ENCODE data around the gene SHTN1. TPM values are rescaled to one million over a fixed set of nuclear protein-coding genes. Genes with fewer than 3 reads are reported as not detected.

Gene SHTN1
- total RNA-seq, 6 donors from 2014 or later: 32.3 to 67.9 (median 37.2) TPM

DNA sequence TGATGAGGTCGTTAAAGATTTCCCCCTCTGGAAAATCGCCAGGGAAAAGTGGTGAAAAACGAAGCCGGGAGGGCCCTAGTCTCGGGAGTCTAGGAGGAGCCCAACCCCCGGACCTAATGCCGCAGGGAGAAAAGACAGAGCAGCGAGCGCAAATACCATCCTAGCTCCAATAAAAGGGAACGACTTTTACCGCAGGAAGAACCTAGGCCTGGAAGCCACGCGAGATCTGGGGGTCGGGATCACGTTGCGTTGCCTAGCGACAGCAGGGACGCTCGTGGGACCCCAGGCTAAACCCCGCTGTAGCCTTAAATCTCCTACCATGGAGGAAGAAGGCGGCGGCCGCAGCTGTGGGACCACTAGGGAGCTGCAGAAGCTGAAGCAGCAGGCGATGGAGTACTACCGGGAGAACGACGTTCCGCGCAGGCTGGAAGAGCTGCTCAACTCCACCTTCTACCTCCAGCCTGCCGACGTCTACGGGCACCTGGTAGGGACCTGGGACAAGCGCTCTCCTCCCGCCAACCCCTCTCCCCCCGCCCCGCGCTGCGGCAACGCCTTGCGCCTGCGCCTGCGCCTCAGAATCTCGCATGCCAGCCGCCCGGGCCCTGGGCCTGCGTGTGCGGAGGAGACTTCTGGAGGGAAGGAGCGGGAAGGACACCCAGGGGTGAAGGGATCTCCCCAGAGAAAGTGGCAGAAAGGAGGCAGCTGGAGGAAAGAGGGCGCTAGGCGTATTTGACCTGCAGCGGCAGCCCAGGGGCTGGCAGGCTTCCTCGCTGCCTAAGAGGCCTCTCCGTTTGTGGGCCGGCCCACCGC is 155.5 kb downstream of the SHTN1 start, which contains the start of gene ENO4:
ENO4 (plus strand) TSS at position 252 of the 810 bp plus-strand sequence; CDS start at position 320, 68 bp downstream.
- peaks cover 0 to 23% (median 14%) of the 10 kb centered on the region in 4 donors for H3K4me1 ChIP-seq
- WGBS, 2 donors: 3 to 5% methylated on average over 25 to 47 of the region's 55 CpGs
- H3K4me3 ChIP-seq: peak within 1 kb of the TSS; percentile 42 to 73 (median 65)
- DNase-seq (peak; percentile 82 to 94), ATAC-seq (ENCODE audit: low FRiP score in 2 of 2) (peak; percentile 88 to 94)
- TF ChIP-seq EP300 (IDR thresholded peaks at IDR 0.05): no peak
- TF ChIP-seq POLR2A (IDR thresholded peaks at IDR 0.05): peak in 1 of 4 donors; percentile 51
- no peaks in the 10 kb centered on the region for H3K36me3 ChIP-seq
- H3K9me3 ChIP-seq: no peaks in the 10 kb centered on the region
- peak within 1 kb of the TSS; percentile 48 to 76 (median 60) for H3K27ac ChIP-seq
- H3K27me3 ChIP-seq: peaks cover 0 to 5% (median 1%) of the 10 kb centered on the region in 4 donors

DNA sequence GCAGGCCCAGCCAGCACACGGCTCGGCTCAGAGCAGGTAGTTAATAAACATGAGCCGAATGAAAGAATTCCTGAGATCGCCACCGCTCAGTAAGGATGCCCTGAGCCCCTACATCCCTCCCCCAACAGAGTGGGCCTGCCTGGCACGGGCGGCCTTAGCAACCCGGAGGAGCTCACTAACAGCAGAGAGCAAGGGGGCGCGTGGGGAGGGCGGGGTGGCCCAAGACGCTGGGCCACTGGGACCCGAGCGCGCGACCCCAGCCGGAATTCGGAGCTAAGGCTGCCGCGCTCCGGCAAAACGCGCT is 156.1 kb downstream of the SHTN1 start:
- Histone ChIP-seq H3K27ac (peak overlapping the region; percentile 48 to 76 (median 60)), H3K4me1 (peaks cover 0 to 23% (median 14%) of the 10 kb centered on the region in 4 donors), H3K4me3 (peak overlapping the region; percentile 42 to 73 (median 65)), H3K27me3 (peaks cover 0 to 5% (median 1%) of the 10 kb centered on the region in 4 donors), H3K36me3 (no peaks in the 10 kb centered on the region), H3K9me3 (no peaks in the 10 kb centered on the region)
- no peak for TF ChIP-seq EP300 (IDR thresholded peaks at IDR 0.05)
- no peak for TF ChIP-seq POLR2A (IDR thresholded peaks at IDR 0.05)
- TF ChIP-seq, protein P1, sequence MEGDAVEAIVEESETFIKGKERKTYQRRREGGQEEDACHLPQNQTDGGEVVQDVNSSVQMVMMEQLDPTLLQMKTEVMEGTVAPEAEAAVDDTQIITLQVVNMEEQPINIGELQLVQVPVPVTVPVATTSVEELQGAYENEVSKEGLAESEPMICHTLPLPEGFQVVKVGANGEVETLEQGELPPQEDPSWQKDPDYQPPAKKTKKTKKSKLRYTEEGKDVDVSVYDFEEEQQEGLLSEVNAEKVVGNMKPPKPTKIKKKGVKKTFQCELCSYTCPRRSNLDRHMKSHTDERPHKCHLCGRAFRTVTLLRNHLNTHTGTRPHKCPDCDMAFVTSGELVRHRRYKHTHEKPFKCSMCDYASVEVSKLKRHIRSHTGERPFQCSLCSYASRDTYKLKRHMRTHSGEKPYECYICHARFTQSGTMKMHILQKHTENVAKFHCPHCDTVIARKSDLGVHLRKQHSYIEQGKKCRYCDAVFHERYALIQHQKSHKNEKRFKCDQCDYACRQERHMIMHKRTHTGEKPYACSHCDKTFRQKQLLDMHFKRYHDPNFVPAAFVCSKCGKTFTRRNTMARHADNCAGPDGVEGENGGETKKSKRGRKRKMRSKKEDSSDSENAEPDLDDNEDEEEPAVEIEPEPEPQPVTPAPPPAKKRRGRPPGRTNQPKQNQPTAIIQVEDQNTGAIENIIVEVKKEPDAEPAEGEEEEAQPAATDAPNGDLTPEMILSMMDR (IDR thresholded peaks at IDR 0.05): no peak
- no peak for TF ChIP-seq POLR2AphosphoS5 (IDR thresholded peaks at IDR 0.05)
- WGBS, 2 donors: 0% methylated on average over 8 to 23 of the region's 23 CpGs
- peak; percentile 14 to 47 for ATAC-seq (ENCODE audit: low FRiP score in 2 of 2)
- peak in 1 of 2 donors; percentile 80 for DNase-seq

DNA sequence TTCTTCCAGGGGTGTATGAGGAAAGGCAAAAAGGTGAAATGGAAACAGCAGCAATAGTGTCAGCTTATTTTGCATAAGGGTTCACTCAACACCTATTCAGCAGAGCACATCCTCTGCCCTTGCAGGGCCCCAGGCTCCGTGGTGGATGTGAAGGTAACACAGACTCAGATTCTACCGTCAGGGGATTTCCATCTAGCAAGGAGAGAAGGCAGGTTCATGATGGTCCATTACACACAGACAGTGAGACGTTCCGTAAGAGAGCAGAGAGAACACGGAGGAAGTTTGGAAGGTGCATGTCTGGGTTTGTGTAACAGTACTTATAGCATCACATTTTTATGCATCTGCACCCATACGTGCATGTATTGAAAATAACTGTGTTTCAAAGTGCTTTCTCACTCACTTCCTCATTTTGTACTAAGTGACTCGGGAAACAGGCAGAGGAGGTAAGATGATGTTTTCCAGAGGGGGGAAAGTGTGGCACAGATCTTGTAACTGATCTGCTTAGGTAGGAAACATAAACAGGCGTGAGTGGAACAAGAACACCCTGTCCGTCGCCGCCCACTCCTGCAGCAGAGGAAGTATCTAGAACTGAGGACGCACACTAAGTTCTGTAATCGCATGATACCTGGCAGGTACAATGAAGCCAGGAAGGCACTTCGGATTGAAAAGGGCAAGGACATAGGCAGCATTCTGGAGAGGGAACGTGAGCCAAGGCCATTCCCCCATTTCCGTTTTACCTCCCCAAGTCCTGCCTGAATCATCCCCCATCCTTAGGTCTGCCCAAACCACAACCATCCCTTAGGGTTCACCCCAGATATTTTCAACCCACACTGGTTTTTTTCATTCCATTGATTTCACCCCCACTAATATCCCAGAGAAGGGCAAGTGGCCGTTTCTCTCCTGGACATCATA is 156.7 kb downstream of the SHTN1 start:
- Histone ChIP-seq H3K27me3 (peaks cover 0 to 5% (median 1%) of the 10 kb centered on the region in 4 donors), H3K9me3 (no peaks in the 10 kb centered on the region), H3K4me1 (peaks cover 0 to 23% (median 14%) of the 10 kb centered on the region in 4 donors), H3K36me3 (no peaks in the 10 kb centered on the region), H3K27ac (peak overlapping the region in 1 of 4 donors; percentile 56), H3K4me3 (peak overlapping the region in 3 of 4 donors; percentile 58 to 73 (median 72))
- 42 to 45% methylated on average over 17 of the region's 17 CpGs for WGBS, 2 donors
- TF ChIP-seq POLR2A (IDR thresholded peaks at IDR 0.05): no peak
- no peak for TF ChIP-seq EP300 (IDR thresholded peaks at IDR 0.05)
- TF ChIP-seq, protein P1 (IDR thresholded peaks at IDR 0.05): no peak
- TF ChIP-seq POLR2AphosphoS5 (IDR thresholded peaks at IDR 0.05): no peak
- DNase-seq: no peak
- ATAC-seq (ENCODE audit: low FRiP score in 2 of 2): no peak

DNA sequence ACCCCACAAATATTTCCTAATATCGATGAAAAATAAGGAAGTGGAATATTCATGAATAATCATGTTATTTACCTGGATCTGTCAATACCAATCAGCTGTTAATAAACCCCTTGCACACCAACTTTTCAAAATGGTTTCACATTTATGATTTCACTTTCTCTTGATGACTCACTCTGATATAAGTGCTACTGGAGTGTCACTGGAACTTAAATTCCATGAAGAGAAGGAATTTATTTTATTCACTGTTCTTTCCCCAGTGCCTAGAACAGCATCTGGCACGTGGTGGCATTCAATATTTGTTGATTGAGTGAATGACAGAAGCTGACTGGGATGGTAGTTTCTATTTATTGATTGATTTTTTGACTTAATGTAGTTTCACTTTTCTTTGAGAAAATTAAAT is 159.2 kb downstream of the SHTN1 start:
- Histone ChIP-seq H3K36me3 (no peaks in the 10 kb centered on the region), H3K27ac (no peak overlapping the region), H3K4me3 (no peak overlapping the region), H3K27me3 (peaks cover 0 to 5% (median 1%) of the 10 kb centered on the region in 4 donors), H3K4me1 (peaks cover 0 to 23% (median 14%) of the 10 kb centered on the region in 4 donors), H3K9me3 (no peaks in the 10 kb centered on the region)
- no peak for DNase-seq
- WGBS, 2 donors: 51 to 58% methylated on average over 2 of the region's 2 CpGs
- TF ChIP-seq POLR2A (IDR thresholded peaks at IDR 0.05) (no peak), EP300 (IDR thresholded peaks at IDR 0.05) (no peak), POLR2AphosphoS5 (IDR thresholded peaks at IDR 0.05) (no peak)
- TF ChIP-seq, protein P1 (IDR thresholded peaks at IDR 0.05): no peak
- ATAC-seq (ENCODE audit: low FRiP score in 2 of 2): no peak
